NOMO-1 (cell line): ENCODE results near the gene IYD.

ENCODE experiments used
- DNase-seq, 2 experiments: peaks; one replicate each; lab custom pipeline; 2025; ENCODE audit not compliant: unreplicated experiment in 2 of 2; lab: John Stamatoyannopoulos, UW

The IYD gene, protein sequence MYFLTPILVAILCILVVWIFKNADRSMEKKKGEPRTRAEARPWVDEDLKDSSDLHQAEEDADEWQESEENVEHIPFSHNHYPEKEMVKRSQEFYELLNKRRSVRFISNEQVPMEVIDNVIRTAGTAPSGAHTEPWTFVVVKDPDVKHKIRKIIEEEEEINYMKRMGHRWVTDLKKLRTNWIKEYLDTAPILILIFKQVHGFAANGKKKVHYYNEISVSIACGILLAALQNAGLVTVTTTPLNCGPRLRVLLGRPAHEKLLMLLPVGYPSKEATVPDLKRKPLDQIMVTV

DNA sequence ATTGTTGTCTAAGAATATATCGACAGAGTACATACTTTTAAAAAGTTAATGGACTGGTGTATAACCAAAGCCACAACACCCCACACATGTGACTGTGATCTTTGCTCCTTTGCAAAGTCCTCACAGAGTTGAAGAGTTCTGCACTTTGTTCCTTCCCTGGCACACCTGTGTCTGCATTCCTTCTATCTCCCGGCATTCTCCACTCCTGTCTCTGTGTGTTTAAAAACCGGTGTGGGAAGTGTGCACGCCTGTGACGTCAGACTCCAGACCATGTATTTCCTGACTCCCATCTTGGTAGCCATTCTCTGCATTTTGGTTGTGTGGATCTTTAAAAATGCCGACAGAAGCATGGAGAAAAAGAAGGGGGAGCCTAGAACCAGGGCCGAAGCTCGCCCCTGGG lies at the start of gene IYD:
Gene IYD, plus strand, starts transcription at position 251 of the 400 bp plus-strand sequence. Its CDS starts 20 bp downstream, at position 271.
- DNase-seq: no peak

DNA sequence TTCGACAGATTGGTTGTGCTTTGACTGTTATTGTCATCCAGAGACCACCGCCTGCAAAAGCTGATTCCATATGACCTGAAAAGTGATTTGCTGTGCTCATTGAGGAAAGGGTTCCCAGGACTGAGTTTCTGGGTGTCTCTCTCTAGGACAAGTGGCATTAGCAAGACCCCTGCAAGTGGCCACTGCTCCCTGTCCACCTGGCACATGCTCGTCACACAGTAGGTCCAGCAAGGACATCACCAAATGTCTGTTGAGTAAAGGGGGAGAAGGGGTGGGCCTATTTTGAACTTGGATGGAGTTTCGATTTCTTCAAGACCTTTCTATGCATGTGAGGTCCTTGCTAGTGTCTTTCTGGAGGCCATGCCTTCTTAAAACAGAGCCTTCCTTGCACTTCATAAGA lies 48.9 kb upstream of the IYD start:
- DNase-seq: no peak

DNA sequence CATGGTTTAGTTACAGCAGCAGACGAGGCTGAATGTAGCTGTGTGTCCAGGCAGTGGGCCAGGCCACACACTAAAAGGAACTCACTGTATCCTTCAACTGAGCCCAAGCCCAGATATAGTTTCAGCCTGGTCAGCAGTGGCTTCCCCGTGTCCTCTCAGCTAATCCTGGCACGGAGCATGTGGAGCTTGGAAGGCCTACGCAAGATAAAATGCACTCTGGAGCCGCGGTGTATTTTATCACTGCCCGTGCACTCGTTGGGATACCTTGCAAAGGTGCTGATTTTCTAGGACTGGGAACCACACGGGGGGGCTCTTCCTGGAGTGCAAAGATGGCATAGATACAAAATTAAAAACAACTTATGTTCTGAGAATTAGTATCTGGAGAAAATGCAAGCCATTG lies 48.4 kb upstream of the IYD start:
- no peak for DNase-seq

DNA sequence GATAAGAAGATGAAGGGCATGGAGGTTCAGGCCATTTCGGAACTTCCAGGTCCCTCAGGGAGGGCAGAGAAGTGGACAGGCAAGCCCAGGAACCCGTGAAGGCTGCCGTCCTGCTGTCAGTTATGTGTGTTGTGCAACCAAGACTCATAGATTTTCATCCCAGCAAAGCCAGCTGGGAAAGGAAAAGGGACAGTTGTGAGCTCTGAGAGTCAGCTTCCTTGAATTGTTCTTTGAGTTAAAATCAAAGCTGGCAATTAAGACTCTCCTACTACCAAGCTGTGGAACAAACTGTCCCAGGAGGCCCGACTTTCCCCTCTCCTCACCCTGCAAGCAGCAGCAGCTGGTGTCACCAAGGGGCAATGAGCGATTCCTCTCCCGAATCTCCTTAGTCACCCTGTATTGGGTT lies 46.3 kb upstream of the IYD start:
- no peak for DNase-seq

DNA sequence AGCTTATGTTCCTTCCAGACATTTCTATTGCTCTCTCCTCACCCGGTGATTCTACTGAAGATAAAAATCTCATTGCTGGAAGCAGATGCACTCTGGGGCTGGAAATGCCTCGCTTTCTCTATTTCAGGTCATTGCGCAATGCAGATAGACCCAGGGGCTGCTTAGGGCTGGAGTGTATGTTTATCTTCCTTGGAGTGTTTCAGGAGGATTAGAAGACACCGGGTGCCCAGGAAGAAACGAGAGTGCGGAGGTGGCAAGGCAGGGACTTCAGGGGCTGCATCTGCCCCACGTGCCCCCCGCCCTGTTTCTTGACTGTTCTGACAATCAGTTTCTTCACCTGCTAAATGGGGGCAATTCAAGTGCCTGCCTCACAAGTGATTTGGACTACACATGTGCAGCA lies 45.6 kb upstream of the IYD start:
- no peak for DNase-seq

DNA sequence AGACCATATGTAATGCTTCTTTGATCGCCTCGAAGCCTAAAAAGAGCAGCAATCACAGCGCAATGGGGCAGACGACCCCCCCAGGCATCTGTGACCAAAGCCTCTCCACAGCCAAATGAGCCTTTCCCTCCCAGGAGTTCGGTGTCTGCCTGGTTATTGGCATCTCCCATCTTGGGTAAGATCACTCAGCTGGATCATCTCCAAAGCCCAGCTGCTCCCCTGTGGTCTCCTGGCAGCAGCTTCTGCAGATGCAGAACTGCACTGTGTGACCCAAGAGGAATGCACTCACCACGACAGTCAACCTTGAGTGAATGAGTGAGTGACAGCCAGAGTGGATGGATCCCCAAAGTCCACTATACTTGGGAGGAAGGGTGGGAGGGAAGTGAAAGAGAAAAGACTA lies 44.8 kb upstream of the IYD start:
- no peak for DNase-seq

DNA sequence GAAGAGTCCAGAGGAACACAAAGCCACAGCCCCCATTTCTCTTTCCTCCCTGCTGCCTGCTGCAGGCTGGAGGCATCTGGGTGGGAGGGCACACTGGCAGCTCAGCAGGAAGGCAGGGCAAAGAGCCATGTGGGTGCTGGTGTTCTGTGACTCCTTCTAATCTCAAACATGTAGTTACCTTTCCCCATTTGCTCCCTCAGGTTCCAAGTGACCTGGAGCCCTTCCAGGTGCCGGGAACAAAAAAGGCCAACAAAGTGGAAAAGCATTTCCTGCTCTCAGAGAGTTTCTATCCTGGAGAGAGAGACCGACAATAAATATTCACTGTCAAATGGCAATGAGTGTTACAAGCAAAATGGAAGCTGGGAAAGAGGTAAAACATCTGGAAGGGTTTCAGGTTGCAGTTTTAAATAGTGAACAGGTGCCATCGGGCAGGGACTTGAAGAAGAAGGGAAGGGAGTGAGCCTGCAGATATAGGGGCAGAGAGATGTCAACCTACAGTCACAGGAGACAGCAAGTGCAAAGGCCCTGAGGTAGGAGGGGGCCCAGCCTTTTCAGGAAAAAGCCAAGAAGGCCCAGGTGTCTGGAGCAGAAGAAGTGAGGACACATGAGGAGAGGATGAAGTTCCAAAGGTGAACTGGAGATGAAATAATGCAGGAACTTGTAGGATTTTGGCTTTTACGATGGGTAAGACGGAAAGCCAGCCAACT lies 43.6 kb upstream of the IYD start:
- no peak for DNase-seq

DNA sequence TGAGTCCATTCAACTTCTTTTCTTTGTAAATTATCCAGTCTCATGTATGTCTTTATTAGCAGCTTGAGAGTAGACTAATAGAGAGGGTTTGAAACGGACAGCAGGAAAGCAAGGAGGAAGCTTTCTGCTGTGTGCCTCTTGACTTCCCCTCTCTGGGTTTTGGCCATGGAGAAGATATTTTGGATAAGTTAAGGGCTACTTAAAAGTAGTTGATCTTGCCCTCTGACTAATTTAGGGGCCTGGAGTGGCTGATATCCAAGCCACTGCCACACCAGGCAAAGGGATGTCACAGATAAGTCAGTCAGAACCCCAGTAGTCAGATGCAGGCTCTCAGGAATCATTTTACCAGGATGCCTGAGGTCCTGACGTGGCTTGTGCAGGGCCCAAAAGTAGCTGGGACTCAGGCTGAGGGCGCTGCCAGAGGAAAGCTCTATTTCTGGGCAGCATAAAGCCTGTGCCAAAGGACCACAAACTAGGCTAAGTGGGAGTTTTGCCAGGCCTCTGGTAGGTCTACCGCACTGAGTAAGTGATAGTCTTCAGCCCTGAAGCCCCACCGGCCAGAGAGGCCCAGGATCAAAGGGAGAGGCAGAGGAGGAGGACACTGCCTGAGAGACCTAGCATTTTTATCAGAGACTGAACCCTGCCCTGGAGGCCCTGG lies 41.6 kb upstream of the IYD start:
- DNase-seq: no peak

DNA sequence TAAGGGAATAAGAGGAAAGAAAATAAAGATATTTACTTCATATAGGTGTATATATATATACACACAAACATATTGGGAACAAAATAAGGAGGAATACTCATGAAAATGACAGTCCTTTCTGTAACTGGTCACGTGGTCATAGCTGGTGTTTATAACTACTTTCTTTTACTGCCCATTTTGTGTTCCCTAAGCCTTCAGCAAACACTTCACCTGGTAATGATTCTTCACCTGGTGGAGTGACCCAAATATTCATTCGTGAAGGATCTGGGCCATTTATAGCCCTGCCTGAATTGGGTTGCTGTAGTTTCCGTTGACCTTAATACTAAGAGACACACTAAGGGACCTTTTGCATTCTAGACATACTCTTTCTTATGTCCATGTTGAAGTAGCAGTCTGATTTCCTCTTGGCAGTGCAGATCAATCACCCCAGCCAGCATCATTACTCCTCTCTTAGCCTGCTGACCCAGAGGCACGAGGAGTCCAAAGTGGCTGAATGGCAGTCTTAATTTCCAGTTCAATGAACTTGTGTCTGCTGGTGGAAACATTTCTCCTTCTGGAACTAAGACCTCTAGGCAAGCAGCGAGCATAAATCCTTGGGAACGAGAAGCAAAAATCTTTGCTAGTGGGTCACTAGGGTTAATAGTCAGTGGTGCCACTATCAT lies 39.9 kb upstream of the IYD start:
- no peak for DNase-seq

DNA sequence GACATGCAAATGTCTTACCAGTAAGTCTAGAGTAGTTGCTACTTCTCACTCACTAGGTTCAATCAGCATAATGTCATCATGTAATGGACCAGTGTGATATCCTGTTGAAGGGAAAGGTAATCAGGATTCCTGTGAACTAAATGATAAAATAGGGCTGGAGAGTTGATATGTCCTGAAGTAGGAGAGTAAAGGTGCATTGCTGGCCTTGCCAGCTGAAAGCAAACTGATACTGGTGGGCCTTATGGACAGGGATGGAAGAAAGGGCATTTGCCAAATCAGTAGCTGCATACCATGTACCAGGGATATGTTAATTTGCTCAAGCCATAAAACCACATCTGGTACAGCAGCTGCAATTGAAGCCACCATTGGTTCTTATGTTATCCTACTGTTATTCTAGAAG lies 37.5 kb upstream of the IYD start:
- DNase-seq: no peak

DNA sequence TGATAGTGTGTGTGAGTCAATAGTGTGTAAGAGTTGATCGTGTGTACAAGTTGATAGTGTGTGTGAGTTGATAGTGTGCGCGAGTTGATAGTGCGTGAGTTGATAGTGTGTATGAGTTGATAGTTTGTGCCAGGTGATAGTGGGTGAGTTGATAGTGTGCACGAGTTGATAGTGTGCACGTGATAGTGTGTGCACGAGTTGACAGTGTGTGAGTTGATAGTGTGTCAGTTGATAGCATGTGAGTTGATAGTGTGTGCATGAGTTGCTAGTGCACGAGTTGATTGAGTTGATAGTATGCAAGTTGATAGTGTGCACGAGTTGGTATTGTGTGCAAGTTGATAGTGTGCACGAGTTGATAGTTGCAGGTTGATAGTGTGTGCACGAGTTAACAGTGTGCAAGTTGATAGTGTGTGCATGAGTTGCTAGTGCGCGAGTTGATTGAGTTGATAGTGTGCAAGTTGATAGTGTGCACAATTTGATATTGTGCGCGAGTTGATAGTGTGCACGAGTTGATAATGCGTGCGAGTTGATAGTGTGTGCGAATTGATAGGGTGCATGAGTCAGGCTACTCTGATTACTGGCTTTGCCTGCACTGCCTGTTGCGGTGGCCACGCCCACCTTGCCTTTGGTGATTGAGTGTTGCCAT lies 35.8 kb upstream of the IYD start:
- no peak for DNase-seq

DNA sequence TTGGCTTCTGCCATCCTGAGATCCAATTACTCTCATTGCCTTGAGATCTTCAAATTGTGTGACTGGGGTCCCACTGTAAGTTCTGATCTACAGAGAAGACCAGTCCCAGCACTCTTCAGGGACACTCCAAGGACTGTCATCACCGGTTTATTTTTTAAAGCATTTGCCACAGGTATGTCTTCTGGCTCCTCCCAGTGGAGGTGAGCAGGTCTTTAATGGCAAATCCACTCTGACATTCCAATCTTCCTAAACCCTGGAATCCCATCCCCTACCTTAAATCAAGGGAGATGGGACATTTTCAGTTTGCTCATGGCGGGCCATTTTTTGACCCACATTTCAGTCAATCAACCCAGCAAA lies 35.2 kb upstream of the IYD start:
- no peak for DNase-seq

DNA sequence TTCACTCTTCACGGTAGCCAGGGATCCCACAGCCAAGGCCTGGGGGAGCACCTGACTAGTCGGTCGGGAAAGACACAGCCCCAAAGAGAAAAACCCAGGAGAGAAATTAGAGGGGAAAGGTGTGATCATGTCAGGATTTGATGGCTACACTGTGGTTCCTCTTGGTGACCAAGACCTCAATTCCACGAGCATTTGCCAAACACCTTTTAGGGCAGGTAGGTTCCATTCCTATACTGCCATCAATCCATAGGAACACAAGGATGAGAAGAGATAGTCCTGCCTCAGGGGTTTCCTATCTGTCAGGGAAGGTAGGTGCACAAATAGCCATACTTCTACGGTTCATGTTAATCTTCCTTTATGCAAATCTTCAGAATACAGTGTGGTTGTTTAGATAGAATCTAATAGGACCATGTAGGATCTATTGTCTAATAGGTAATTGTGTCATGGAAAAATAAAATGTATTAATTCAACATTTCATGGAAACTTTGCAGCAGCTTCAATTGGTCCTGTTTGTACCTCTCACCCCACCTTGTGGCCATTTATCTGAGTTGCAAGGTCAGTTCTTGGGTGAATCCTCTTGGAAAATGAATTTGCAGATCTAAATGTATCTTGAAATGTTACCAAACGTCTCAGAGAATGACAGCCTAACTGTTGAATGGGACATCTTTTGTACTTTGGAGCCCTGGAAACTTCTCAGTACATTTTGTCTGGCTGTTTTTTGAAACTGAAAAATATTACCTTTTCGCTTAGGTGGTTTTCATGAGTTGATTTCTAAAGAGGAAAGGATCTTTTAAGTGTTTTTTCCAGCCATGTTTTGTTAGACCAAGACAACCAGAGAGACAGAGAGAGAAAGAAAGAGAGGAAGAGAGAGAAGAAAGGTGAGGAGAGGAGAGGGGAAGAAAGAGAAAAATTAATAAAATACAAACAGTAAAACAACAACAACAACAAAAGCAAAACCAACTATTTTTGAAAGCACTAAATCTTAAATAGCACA lies 33.7 kb upstream of the IYD start:
- peak; percentile 39 to 51 for DNase-seq

DNA sequence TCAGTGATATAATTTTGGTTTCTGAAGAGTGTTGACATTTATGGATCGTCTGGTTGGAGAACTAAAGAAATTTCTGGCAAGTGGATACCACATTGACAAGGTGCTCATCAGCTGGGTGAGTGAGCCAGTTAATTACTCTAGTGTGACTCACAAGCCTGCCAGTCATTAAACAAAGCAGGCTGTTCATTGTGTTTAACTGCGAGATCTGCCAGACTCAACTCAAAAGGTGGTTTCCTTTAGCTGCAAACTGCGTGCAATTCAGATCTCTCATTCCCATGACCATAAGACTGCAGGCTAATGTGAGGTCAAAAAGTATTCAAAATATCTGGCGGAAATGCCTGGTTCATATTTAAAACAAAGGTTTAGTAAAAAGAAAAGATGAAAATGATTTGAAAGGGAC lies 32.5 kb upstream of the IYD start:
- DNase-seq: peak in 1 of 2 experiments; percentile 21

DNA sequence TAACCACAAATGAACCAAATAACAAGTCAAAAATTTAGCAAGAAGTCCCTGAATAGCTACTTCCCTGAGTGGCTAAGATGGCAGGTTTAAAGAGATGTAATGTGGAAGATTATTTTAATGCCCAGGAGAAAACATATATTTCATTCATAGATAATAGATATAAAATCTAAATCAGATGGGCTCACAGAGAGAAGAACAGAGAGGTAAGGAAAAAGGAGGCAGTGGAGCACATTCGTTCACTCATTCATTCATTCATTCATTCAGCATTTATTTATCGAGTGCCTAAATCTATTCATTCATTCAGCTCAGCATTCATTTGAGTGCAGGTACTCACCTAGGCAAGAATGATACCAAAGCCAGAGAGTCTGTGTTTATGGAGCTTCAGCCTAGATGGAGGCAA lies 32.1 kb upstream of the IYD start:
- no peak for DNase-seq

DNA sequence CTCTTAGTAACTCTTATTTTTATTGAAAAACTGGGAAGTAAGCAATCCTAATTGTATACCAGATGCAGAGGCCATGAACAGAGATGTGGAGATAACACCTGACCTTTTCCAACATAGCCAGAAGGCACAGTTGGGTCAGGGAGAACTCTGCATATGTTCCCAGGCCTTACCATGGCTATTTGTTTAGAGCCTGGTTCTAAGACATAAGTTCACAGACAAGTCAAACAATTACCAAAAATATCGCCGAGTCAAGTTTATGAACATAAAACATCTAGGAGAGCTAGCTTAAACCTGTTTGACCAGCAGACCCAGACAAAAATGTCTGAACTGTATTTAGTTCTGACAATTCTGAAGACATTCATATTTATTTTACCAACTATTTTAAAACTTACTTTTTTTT lies 26.7 kb upstream of the IYD start:
- DNase-seq: no peak

DNA sequence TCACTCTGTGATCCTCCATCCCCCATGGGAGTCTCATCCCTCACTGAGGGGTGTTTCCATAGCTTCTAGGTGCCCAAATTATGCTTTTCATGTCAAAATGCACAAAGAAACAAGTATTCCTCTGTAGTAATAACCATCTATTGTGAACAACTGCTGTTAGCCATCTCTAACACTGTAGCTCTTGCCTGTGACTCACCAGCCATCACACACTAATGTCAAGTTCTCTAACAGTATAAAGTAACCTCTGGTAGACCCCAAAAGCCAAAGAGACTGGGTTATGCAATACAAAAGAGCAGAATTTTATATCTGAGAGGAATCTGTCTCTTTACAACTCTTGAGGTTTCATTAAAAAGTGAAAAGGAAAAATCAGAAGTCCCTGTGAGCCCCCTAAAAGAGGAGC lies 25.4 kb upstream of the IYD start:
- DNase-seq: peak in 1 of 2 experiments; percentile 11

DNA sequence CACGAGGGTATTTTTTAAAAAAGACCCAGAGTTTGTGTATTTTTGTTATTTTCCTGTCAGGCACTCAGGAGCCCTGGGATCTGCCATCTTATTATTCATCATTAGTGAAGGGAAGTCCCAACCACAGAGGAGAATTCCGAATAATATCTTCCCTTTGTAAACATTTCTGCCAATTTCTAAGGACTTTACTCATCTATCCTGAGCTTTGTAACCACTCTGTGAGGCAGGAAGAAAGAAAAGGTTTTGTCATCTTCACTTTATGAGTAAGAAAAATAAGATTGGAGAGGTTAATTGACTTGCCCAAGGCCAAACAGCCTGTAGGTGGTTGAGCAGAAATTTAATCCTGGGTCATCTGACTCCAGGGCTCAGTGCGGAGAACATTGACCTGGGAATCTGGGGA lies 23.0 kb upstream of the IYD start:
- no peak for DNase-seq

DNA sequence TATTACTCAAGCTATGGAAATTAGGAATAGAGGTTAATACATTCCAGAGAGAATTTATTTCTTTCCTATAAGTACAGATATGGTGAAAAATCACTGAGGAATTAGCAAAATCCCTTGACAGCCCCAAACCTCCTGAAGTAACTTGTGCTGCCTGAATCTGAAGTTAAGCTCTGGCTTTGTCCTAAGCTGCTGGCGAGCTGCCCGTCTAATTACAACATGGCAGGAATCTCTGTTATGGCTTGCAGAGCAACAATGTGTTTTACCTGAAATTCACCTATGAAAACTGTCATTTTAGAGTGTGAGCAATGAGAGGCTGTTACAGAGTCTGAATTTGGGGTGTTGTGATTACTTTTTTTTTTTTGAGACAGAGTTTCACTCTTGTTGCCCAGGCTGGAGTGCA lies 22.5 kb upstream of the IYD start:
- no peak for DNase-seq

DNA sequence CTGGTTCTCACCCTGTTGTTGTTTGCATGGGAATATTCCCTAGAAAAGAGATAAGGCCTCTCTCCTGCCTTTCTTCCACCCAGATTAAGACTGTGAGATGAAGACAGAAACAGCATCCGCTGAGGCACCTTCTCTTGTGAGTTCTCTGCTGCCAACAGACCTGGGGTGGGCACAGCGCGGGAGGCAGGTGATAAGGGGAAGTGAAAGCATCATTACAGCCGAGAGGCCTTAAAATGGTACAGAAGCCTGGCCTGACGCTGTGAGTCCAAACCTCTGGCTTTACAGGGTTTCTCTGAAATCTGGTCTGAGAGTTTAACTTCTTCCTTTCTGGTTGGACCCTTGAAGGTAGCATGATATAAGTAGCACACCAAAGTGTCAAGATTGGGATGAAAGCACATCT lies 21.0 kb upstream of the IYD start:
- peak; percentile 55 to 71 for DNase-seq
